K562 (cell line): ENCODE results near the gene C10orf105. TPM values are rescaled to one million over a fixed set of nuclear protein-coding genes. Genes with fewer than 3 reads are reported as not detected.

Source experiments
- ATAC-seq: fragments of 200-7000 bp; cut with Tn5 transposase; 3 replicates; pipeline ENCODE4 v1.9.1; 2020; ENCODE audit warnings: moderate library complexity
- BruUV-seq: library from RNA; stranded (reverse); fragments of 400-500 nt; replicated peaks from 2 replicates; lab custom pipeline; 2021; lab: Mats Ljungman, UMichigan
- CTCF ChIA-PET: fragments of 300-600 bp; formaldehyde crosslinking; extraction: SDS; loops from one replicate; lab custom pipeline; 2021; ENCODE audit warnings: low intra/inter-chr PET ratio; lab: Yijun Ruan, JAX
- POLR2A ChIA-PET: fragments of 300-600, 350-650 bp; sonication (Branson Sonifier 250); formaldehyde crosslinking; extraction: SDS; loops from one replicate; lab custom pipeline; 2021; ENCODE audit warnings: antibody characterized with exemption, inconsistent platforms; lab: Yijun Ruan, JAX
- DNase-seq, 4 experiments: peaks; one replicate each; pipeline versions ENCODE4 v3.0.0 to v3.0.0-alpha.2; 2011 to 2018; ENCODE audit warnings: low spot score in 3 of 4, mixed read lengths in 3 of 4; ENCODE audit errors: extremely low read depth in 1 of 4
- FAIRE-seq: peaks from 2 replicates; lab custom pipeline; 2011; peaks lifted over from hg19 to GRCh38; lab: Jason Lieb, UNC
- H2AFZ ChIP-seq: 2 replicates; pipeline ENCODE4 v1.6.0; 2011; ENCODE audit warnings: low read depth, low read length, control low read depth, inconsistent platforms
- H3K27ac ChIP-seq: fragments of 200-600 bp; 3 replicates; pipeline ENCODE4 v1.8.0; 2011; ENCODE audit warnings: low read depth, mild to moderate bottlenecking, control low read depth, inconsistent platforms, low read length, moderate library complexity, mixed read lengths; ENCODE audit errors: extremely low read depth
- H3K27me3 ChIP-seq, 2 experiments: fragments of 300-600 bp in 1 of 2; 2 replicates in 1 of 2; 3 replicates in 1 of 2; pipeline versions ENCODE4 v1.6.0 to v1.8.0; 2011; ENCODE audit warnings: inconsistent platforms in 2 of 2, low read length in 2 of 2, mild to moderate bottlenecking in 1 of 2, mixed read lengths in 1 of 2, moderate library complexity in 1 of 2; ENCODE audit not compliant: control insufficient read depth in 2 of 2, insufficient read depth in 2 of 2
- H3K36me3 ChIP-seq: fragments of 300-600 bp; 3 replicates; pipeline ENCODE4 v1.8.0; 2011; ENCODE audit warnings: mild to moderate bottlenecking, low read length, inconsistent platforms; ENCODE audit not compliant: control insufficient read depth, insufficient read depth
- H3K4me1 ChIP-seq, 2 experiments: fragments of 200-600 bp in 1 of 2; replicated peaks in 1 of 2; 2 replicates in 1 of 2; 3 replicates in 1 of 2; pipeline versions ENCODE4 v1.5.1 to v1.8.0; 2011; ENCODE audit warnings: inconsistent platforms in 2 of 2, low read length in 2 of 2, mild to moderate bottlenecking in 1 of 2, mixed read lengths in 1 of 2, moderate library complexity in 1 of 2; ENCODE audit not compliant: control insufficient read depth in 2 of 2, insufficient read depth in 2 of 2
- H3K4me2 ChIP-seq: 2 replicates; pipeline ENCODE4 v1.6.1; 2011; ENCODE audit warnings: low read length, control low read depth, inconsistent platforms, mixed read lengths; ENCODE audit not compliant: insufficient read depth
- H3K4me3 ChIP-seq: fragments of 200-600 bp; sonication (generic), shearing (Covaris generic); 2 replicates; pipeline ENCODE4 v1.5.1; 2016; ENCODE audit warnings: control low read depth, inconsistent platforms
- H3K79me2 ChIP-seq: fragments of 200-600 bp; 3 replicates; pipeline ENCODE4 v1.8.0; 2011; ENCODE audit warnings: low read length, inconsistent platforms; ENCODE audit not compliant: control insufficient read depth, insufficient read depth
- H3K9ac ChIP-seq, 2 experiments: 2 replicates each; pipeline versions ENCODE4 v1.6.0 to v1.6.1; 2011; ENCODE audit warnings: low read depth in 2 of 2, low read length in 2 of 2, control low read depth in 1 of 2, inconsistent platforms in 1 of 2, mild to moderate bottlenecking in 1 of 2, mixed read lengths in 1 of 2; ENCODE audit not compliant: insufficient read depth in 1 of 2
- H3K9me1 ChIP-seq: one replicate; pipeline ENCODE4 v1.6.0; 2011; ENCODE audit warnings: inconsistent platforms, mild to moderate bottlenecking, low read length, moderate library complexity; ENCODE audit not compliant: control insufficient read depth, insufficient read depth
- H3K9me3 ChIP-seq: replicated peaks from 2 replicates; pipeline ENCODE4 v1.5.1; 2011; ENCODE audit warnings: low read depth, low read length, inconsistent platforms; ENCODE audit not compliant: control insufficient read depth, insufficient read depth
- H4K20me1 ChIP-seq: replicated peaks from 2 replicates; pipeline ENCODE4 v1.6.1; 2011; ENCODE audit warnings: low read length, inconsistent platforms, mixed read lengths; ENCODE audit not compliant: control insufficient read depth, insufficient read depth
- BMI1 ChIP-seq: fragments of 150-350 bp; IDR thresholded peaks from 2 replicates; pipeline ENCODE4 v1.6.1; 2014; ENCODE audit warnings: low read length
- CHD1 ChIP-seq: fragments of 200-600 bp; sonication (generic); IDR thresholded peaks from one replicate; pipeline ENCODE4 v1.6.1; 2012; ENCODE audit warnings: mild to moderate bottlenecking, moderate library complexity, low read length, inconsistent platforms
- KLF16 ChIP-seq: IDR thresholded peaks from 2 replicates; pipeline ENCODE4 v1.6.1; 2016; ENCODE audit warnings: antibody characterized with exemption
- RBM34 ChIP-seq: fragments of 200-400 bp; formaldehyde crosslinking; IDR thresholded peaks from 2 replicates; pipeline ENCODE4 v1.6.1; 2018; ENCODE audit warnings: low read length, borderline replicate concordance; ENCODE audit not compliant: insufficient read depth
- ZFPM2 ChIP-seq: fragments of 250-450 bp; sonication (Bioruptor Pico); IDR thresholded peaks from 2 replicates; pipeline ENCODE4 v1.5.1; 2022; ENCODE audit warnings: mild to moderate bottlenecking
- ZNF311 ChIP-seq: fragments of 250-450 bp; sonication (Bioruptor Pico); IDR thresholded peaks from 2 replicates; pipeline ENCODE4 v1.4.0; 2020; ENCODE audit warnings: mild to moderate bottlenecking, moderate library complexity
- WGBS: fragments of 100-300 bp; shearing (Covaris generic); methylation state at CpG from one replicate; pipeline ENCODE4 v1.1.6; 2016; ENCODE audit warnings: low coverage, mixed read lengths; ENCODE audit not compliant: insufficient coverage; ENCODE audit errors: missing lambda C conversion rate; 5-methylcytosine and 5-hydroxymethylcytosine counted together
- in situ Hi-C: fragments of 300-500 bp; cut with MboI; formaldehyde crosslinking; loops from 4 replicates; pipeline ENCODE4 v1.15.0; 2018; ENCODE audit warnings: inconsistent platforms, mixed read lengths
- intact Hi-C: fragments of 100-400 bp; cut with micrococcal nuclease; formaldehyde crosslinking; loops from 2 replicates; pipeline ENCODE4 v1.14.2; 2022
- polyA plus RNA-seq, 8 experiments: library from polyadenylated mRNA; depleted of rRNA in 4 of 8; stranded (reverse) in 5 of 8; unstranded in 3 of 8; fragments of >200 nt; fragmentation: Nextera tagmentation in 2 of 8; fragmentation: Illumina TruSeq in 1 of 8; extraction: Ambion mirVana in 2 of 8; extraction: Trizol in 1 of 8; gene quantifications; 2 replicates each; pipeline versions ENCODE4 v1.2.1 to v1.2.3, GENCODE V29; 2011 to 2014; ENCODE audit warnings: inconsistent platforms in 1 of 8, missing spikeins in 1 of 8
- total RNA-seq, 7 experiments: library from RNA; depleted of rRNA in 6 of 7; stranded (reverse); fragments of >200 nt in 6 of 7; fragmentation: Illumina TruSeq in 2 of 7; extraction: Trizol in 2 of 7; gene quantifications; 2 replicates each; pipeline versions ENCODE4 v1.2.1 to v1.2.3, GENCODE V29; 2011 to 2021; ENCODE audit warnings: low replicate concordance in 1 of 7
- TF ChIP-seq, protein P1 (sequence below): fragments of 250-450 bp; sonication (Bioruptor Pico); IDR thresholded peaks from 2 replicates; pipeline ENCODE4 v1.4.0; 2020; ENCODE audit warnings: mild to moderate bottlenecking, moderate library complexity, borderline replicate concordance
- TF ChIP-seq, protein P2 (sequence below): IDR thresholded peaks from 2 replicates; pipeline ENCODE4 v1.6.1; 2014; ENCODE audit warnings: antibody characterized with exemption
- TF ChIP-seq, protein P3 (sequence below): fragments of 200-800 bp; sonication (Bioruptor generic); IDR thresholded peaks from 2 replicates; pipeline ENCODE4 v1.6.1; 2016; ENCODE audit warnings: missing genetic modification characterization, missing compliant biosample characterization

The C10orf105 gene
- total and polyA plus RNA-seq, 9 of the 15 experiments (the other 6 are each of a cell fraction or from before 2014, with no cell fraction given), result 0.03 to 0.25 (median 0.04) TPM; not detected in 3

DNA sequence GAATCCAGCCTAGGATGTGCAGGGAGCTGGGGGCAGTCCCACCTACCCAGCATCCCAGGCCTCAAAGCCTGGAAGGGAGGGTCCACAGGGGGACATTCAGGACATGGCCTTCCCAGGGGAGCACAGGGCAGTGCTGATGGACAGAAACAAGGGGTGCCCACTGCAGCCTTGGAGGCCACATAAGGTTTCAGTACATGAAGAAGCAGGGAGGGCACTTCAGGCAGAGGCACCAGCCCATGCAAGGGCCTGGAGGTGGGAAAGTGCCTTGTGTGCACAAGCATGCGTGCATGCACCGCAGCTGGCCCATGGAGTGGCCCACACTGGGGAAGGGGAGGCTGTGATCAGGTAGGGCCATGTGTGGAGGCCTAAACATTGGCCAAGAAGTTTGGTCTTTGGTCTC is 9.1 kb downstream of the C10orf105 start:
- TF ChIP-seq BMI1 (no peak), ZFPM2 (CRISPR knock-in tag) (no peak), CHD1 (no peak), ZNF311 (CRISPR knock-in tag) (no peak), KLF16 (no peak), RBM34 (no peak)
- TF ChIP-seq, protein P1, sequence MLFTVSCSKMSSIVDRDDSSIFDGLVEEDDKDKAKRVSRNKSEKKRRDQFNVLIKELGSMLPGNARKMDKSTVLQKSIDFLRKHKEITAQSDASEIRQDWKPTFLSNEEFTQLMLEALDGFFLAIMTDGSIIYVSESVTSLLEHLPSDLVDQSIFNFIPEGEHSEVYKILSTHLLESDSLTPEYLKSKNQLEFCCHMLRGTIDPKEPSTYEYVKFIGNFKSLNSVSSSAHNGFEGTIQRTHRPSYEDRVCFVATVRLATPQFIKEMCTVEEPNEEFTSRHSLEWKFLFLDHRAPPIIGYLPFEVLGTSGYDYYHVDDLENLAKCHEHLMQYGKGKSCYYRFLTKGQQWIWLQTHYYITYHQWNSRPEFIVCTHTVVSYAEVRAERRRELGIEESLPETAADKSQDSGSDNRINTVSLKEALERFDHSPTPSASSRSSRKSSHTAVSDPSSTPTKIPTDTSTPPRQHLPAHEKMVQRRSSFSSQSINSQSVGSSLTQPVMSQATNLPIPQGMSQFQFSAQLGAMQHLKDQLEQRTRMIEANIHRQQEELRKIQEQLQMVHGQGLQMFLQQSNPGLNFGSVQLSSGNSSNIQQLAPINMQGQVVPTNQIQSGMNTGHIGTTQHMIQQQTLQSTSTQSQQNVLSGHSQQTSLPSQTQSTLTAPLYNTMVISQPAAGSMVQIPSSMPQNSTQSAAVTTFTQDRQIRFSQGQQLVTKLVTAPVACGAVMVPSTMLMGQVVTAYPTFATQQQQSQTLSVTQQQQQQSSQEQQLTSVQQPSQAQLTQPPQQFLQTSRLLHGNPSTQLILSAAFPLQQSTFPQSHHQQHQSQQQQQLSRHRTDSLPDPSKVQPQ (CRISPR knock-in tag), result no peak
- TF ChIP-seq, protein P2, sequence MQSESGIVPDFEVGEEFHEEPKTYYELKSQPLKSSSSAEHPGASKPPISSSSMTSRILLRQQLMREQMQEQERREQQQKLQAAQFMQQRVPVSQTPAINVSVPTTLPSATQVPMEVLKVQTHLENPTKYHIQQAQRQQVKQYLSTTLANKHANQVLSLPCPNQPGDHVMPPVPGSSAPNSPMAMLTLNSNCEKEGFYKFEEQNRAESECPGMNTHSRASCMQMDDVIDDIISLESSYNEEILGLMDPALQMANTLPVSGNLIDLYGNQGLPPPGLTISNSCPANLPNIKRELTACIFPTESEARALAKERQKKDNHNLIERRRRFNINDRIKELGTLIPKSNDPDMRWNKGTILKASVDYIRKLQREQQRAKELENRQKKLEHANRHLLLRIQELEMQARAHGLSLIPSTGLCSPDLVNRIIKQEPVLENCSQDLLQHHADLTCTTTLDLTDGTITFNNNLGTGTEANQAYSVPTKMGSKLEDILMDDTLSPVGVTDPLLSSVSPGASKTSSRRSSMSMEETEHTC, result no peak
- TF ChIP-seq, protein P3, sequence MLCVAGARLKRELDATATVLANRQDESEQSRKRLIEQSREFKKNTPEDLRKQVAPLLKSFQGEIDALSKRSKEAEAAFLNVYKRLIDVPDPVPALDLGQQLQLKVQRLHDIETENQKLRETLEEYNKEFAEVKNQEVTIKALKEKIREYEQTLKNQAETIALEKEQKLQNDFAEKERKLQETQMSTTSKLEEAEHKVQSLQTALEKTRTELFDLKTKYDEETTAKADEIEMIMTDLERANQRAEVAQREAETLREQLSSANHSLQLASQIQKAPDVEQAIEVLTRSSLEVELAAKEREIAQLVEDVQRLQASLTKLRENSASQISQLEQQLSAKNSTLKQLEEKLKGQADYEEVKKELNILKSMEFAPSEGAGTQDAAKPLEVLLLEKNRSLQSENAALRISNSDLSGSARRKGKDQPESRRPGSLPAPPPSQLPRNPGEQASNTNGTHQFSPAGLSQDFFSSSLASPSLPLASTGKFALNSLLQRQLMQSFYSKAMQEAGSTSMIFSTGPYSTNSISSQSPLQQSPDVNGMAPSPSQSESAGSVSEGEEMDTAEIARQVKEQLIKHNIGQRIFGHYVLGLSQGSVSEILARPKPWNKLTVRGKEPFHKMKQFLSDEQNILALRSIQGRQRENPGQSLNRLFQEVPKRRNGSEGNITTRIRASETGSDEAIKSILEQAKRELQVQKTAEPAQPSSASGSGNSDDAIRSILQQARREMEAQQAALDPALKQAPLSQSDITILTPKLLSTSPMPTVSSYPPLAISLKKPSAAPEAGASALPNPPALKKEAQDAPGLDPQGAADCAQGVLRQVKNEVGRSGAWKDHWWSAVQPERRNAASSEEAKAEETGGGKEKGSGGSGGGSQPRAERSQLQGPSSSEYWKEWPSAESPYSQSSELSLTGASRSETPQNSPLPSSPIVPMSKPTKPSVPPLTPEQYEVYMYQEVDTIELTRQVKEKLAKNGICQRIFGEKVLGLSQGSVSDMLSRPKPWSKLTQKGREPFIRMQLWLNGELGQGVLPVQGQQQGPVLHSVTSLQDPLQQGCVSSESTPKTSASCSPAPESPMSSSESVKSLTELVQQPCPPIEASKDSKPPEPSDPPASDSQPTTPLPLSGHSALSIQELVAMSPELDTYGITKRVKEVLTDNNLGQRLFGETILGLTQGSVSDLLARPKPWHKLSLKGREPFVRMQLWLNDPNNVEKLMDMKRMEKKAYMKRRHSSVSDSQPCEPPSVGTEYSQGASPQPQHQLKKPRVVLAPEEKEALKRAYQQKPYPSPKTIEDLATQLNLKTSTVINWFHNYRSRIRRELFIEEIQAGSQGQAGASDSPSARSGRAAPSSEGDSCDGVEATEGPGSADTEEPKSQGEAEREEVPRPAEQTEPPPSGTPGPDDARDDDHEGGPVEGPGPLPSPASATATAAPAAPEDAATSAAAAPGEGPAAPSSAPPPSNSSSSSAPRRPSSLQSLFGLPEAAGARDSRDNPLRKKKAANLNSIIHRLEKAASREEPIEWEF, result no peak
- TF ChIP-seq, all 486 proteins: peak for 0
- Histone ChIP-seq H3K9ac (peak overlapping the region in 1 of 2 experiments; percentile 8; a peak in 1 of 4 replicates), H3K4me3 (no peak overlapping the region), H3K9me1 (no peaks in the 10 kb centered on the region), H3K9me3 (no peaks in the 10 kb centered on the region), H3K79me2 (no peaks in the 10 kb centered on the region), H3K4me1 (peaks cover 24 to 65% of the 10 kb centered on the region in 2 experiments), H4K20me1 (no peaks in the 10 kb centered on the region), H3K36me3 (no peaks in the 10 kb centered on the region), H3K27ac (no peak overlapping the region), H3K27me3 (no peaks in the 10 kb centered on the region), H3K4me2 (no peak overlapping the region), H2AFZ (no peak overlapping the region)
- BruUV-seq, result no TSS peak
- WGBS, result 87% methylated on average over 2 of the region's 2 CpGs
- intact Hi-C loops, result no loop called here
- ChIA-PET CTCF (no interaction called here), POLR2A (interaction anchor here (0.6 kb wide), 1 partner anchor 13 kb away, joined by 3 read pairs; no protein-coding TSS in a partner anchor)
- ATAC-seq (no peak), DNase-seq (no peak), FAIRE-seq (no peak)
- in situ Hi-C loops, result loop anchor here (5.0 kb wide), 1 partner anchor 102 kb away; no protein-coding TSS in a partner anchor
